ENCODE results near the gene SYNJ2BP. TPM values are rescaled to one million over a fixed set of nuclear protein-coding genes. Genes with fewer than 3 reads are reported as not detected.

SYNJ2BP gene
- total and polyA plus RNA-seq, 9 of the 15 experiments (the other 6 are each of a cell fraction or from before 2014, with no cell fraction given) = 1.8 to 4.6 (median 3.3) TPM

DNA sequence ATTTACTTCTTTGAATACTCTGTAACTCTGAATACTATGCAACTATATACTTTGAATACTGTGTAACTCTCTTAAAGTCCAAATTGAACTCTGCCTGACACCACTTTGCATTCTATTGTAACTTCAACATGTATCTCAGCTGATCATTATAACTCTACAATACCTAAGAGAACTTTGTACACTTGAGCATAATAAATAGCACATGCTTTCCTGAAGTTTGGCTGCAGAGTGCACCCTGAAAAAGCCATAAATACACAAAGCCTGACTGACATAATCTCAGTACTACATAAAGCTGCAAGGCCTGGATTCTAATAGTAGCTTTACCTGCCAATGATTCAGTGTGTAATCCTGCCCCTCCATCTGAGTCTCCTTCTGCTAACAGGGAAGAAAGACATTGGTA is 36.1 kb downstream of the SYNJ2BP start:
- no peak overlapping the region for H2AFZ ChIP-seq (ENCODE audit: low read depth, low read length)
- H3K9ac ChIP-seq (ENCODE audit: insufficient read depth in 1 of 2, low read depth in 2 of 2, low read length in 2 of 2) = no peak overlapping the region
- no peak overlapping the region for H3K27ac ChIP-seq (ENCODE audit: extremely low read depth, low read depth, low read length)
- no peaks in the 10 kb centered on the region for H3K27me3 ChIP-seq (ENCODE audit: control insufficient read depth in 2 of 2, insufficient read depth in 2 of 2, low read length in 2 of 2)
- intact Hi-C loops (cut with micrococcal nuclease) (no loop called here), in situ Hi-C loops (cut with MboI) (no loop called here)
- no peaks in the 10 kb centered on the region for H3K9me1 ChIP-seq (ENCODE audit: control insufficient read depth, insufficient read depth, low read length)
- FAIRE-seq (no peak), DNase-seq (ENCODE audit: extremely low read depth in 1 of 4, low spot score in 3 of 4) (no peak), ATAC-seq (no peak)
- no peak overlapping the region for H3K4me3 ChIP-seq
- H3K9me3 ChIP-seq (replicated peaks; ENCODE audit: control insufficient read depth, insufficient read depth, low read depth, low read length) = no peaks in the 10 kb centered on the region
- no peaks in the 10 kb centered on the region for H3K36me3 ChIP-seq (ENCODE audit: control insufficient read depth, insufficient read depth, low read length)
- POLR2A ChIA-PET = no interaction called here
- no peaks in the 10 kb centered on the region for H3K4me1 ChIP-seq (replicated peaks in 1 of 2; ENCODE audit: control insufficient read depth in 2 of 2, insufficient read depth in 2 of 2, low read length in 2 of 2)
- H4K20me1 ChIP-seq (replicated peaks; ENCODE audit: control insufficient read depth, insufficient read depth, low read length) = no peaks in the 10 kb centered on the region
- CTCF ChIA-PET (ENCODE audit: low intra/inter-chr PET ratio) = no interaction called here
- no TSS peak for BruUV-seq (replicated peaks)
- no peaks in the 10 kb centered on the region for H3K79me2 ChIP-seq (ENCODE audit: control insufficient read depth, insufficient read depth, low read length)
- no peak overlapping the region for H3K4me2 ChIP-seq (ENCODE audit: insufficient read depth, low read length)
- no peak for TF ChIP-seq NR2C2 (CRISPR knock-in tag; IDR thresholded peaks at IDR 0.05)
- TF ChIP-seq NR2C2 (tag; IDR thresholded peaks at IDR 0.05) = no peak
- no peak for TF ChIP-seq ZNF134 (CRISPR knock-in tag; conservative IDR thresholded peaks at IDR 0.05)
- no peak for TF ChIP-seq ZNF124 (CRISPR knock-in tag; IDR thresholded peaks at IDR 0.05)
- TF ChIP-seq ZBTB1 (CRISPR knock-in tag; IDR thresholded peaks at IDR 0.05; ENCODE audit: borderline replicate concordance, low read depth) = no peak
- no peak for TF ChIP-seq GABPB2 (CRISPR knock-in tag; conservative IDR thresholded peaks at IDR 0.05)
- no peak for TF ChIP-seq TBL1XR1 (IDR thresholded peaks at IDR 0.05; ENCODE audit: low read length in 2 of 2)
- no peak for TF ChIP-seq OTX1 (CRISPR knock-in tag; IDR thresholded peaks at IDR 0.05)
- TF ChIP-seq, protein P1, sequence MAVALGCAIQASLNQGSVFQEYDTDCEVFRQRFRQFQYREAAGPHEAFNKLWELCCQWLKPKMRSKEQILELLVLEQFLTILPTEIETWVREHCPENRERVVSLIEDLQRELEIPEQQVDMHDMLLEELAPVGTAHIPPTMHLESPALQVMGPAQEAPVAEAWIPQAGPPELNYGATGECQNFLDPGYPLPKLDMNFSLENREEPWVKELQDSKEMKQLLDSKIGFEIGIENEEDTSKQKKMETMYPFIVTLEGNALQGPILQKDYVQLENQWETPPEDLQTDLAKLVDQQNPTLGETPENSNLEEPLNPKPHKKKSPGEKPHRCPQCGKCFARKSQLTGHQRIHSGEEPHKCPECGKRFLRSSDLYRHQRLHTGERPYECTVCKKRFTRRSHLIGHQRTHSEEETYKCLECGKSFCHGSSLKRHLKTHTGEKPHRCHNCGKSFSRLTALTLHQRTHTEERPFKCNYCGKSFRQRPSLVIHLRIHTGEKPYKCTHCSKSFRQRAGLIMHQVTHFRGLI (CRISPR knock-in tag; IDR thresholded peaks at IDR 0.05) = no peak
- TF ChIP-seq MEF2D (tag; conservative IDR thresholded peaks at IDR 0.05; ENCODE audit: low read depth) = no peak
- TF ChIP-seq, protein P2, sequence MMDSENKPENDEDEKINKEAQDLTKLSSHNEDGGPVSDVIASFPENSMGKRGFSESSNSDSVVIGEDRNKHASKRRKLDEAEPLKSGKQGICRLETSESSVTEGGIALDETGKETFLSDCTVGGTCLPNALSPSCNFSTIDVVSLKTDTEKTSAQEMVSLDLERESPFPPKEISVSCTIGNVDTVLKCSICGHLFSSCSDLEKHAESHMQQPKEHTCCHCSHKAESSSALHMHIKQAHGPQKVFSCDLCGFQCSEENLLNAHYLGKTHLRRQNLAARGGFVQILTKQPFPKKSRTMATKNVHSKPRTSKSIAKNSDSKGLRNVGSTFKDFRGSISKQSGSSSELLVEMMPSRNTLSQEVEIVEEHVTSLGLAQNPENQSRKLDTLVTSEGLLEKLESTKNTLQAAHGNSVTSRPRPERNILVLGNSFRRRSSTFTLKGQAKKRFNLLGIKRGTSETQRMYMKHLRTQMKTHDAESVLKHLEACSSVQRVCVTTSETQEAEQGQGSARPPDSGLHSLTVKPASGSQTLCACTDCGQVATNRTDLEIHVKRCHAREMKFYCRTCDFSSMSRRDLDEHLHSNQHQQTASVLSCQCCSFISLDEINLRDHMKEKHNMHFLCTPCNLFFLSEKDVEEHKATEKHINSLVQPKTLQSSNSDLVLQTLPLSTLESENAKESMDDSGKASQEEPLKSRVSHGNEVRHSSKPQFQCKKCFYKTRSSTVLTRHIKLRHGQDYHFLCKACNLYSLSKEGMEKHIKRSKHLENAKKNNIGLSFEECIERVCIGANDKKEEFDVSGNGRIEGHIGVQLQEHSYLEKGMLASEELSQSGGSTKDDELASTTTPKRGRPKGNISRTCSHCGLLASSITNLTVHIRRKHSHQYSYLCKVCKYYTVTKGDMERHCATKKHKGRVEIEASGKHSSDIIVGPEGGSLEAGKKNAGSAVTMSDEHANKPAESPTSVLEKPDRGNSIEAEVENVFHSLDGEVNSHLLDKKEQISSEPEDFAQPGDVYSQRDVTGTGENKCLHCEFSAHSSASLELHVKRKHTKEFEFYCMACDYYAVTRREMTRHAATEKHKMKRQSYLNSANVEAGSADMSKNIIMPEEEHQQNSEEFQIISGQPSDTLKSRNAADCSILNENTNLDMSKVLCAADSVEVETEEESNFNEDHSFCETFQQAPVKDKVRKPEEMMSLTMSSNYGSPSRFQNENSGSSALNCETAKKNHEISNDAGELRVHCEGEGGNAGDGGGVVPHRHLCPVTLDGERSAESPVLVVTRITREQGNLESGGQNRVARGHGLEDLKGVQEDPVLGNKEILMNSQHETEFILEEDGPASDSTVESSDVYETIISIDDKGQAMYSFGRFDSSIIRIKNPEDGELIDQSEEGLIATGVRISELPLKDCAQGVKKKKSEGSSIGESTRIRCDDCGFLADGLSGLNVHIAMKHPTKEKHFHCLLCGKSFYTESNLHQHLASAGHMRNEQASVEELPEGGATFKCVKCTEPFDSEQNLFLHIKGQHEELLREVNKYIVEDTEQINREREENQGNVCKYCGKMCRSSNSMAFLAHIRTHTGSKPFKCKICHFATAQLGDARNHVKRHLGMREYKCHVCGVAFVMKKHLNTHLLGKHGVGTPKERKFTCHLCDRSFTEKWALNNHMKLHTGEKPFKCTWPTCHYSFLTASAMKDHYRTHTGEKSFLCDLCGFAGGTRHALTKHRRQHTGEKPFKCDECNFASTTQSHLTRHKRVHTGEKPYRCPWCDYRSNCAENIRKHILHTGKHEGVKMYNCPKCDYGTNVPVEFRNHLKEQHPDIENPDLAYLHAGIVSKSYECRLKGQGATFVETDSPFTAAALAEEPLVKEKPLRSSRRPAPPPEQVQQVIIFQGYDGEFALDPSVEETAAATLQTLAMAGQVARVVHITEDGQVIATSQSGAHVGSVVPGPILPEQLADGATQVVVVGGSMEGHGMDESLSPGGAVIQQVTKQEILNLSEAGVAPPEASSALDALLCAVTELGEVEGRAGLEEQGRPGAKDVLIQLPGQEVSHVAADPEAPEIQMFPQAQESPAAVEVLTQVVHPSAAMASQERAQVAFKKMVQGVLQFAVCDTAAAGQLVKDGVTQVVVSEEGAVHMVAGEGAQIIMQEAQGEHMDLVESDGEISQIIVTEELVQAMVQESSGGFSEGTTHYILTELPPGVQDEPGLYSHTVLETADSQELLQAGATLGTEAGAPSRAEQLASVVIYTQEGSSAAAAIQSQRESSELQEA (IDR thresholded peaks at IDR 0.05; ENCODE audit: low read depth) = no peak
- TF ChIP-seq ZNF785 (CRISPR knock-in tag; IDR thresholded peaks at IDR 0.05) = no peak
- TF ChIP-seq HNRNPK (IDR thresholded peaks at IDR 0.05; ENCODE audit: low read depth, low read length, poor library complexity, severe bottlenecking) = no peak
- TF ChIP-seq ETV1 (tag; conservative IDR thresholded peaks at IDR 0.05; ENCODE audit: low read depth) = no peak
- TF ChIP-seq EP300 (IDR thresholded peaks at IDR 0.05; ENCODE audit: low read length) = no peak
